ENCODE results near the gene DNAH7.

The DNAH7 gene

DNA sequence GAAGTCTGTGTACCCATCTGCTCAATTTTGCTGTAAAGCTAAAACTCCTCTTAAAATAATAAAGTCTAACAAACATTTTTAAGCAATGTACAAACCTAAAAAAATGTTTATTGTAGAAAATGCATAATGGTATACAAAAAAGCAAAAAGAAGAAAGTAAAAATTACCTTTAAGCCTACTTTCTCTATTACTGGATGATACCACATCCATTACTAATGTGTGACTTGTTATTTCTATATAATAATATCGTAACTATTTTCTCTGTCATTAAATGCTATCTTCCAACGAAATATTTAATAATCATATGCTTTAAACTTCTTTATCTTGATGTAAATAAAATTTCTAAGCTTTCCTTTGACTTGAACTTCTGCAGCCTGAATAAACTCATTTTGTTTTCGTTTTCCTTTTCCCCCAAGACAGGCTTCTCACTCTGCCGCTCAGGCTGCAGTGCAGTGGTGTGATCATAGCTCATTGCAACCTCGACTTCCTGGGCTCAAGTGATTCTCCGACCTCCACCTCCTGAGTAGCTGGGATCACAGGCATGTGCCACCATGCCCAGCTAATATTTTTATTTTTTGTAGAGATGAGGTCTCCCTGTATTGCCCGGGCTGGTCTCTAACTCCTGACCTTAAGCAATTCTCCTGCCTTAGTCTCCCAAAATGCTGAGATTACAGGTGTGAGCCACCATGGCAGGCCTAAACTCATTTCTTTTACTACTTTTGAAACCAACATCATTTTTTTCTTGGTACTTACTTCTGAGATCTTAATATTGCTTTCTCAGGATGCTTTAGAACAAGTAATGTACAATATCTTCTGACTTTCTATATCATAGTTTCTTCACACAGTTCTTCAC, 18.1 kb upstream of the DNAH7 start:
- Histone ChIP-seq H3K4me3 (no peak overlapping the region), H3K9ac (ENCODE audit: insufficient read length) (no peak overlapping the region), H3K36me3 (ENCODE audit: insufficient read depth, low read length) (no peaks in the 10 kb centered on the region), H3K9me3 (ENCODE audit: low read depth, low read length) (0 out of 2 replicates have a peak, but pooled peaks cover 3% of the 10 kb centered on the region), H3K27ac (no peak overlapping the region)
- no peak for TF ChIP-seq EZH2 (IDR thresholded peaks at IDR 0.05)
- TF ChIP-seq POLR2AphosphoS5 (IDR thresholded peaks at IDR 0.05; ENCODE audit: borderline replicate concordance, low read depth, low read length) = no peak
- no peak for TF ChIP-seq FOXP2 (optimal IDR thresholded peaks at IDR 0.05; ENCODE audit: control extremely low read depth, extremely low read length, insufficient read depth)
- DNase-seq (ENCODE audit: low read depth, low spot score) = no peak

- Histone ChIP-seq H3K27ac (no peak overlapping the region), H3K4me3 (no peak overlapping the region), H3K9me3 (ENCODE audit: low read depth, low read length) (0 out of 2 replicates have a peak, but pooled peaks cover 3% of the 10 kb centered on the region), H3K36me3 (ENCODE audit: insufficient read depth, low read length) (no peaks in the 10 kb centered on the region), H3K9ac (ENCODE audit: insufficient read length) (no peak overlapping the region)
- no peak for DNase-seq (ENCODE audit: low read depth, low spot score)
- TF ChIP-seq EZH2 (IDR thresholded peaks at IDR 0.05) = no peak
- TF ChIP-seq FOXP2 (optimal IDR thresholded peaks at IDR 0.05; ENCODE audit: control extremely low read depth, extremely low read length, insufficient read depth) = no peak
- no peak for TF ChIP-seq POLR2AphosphoS5 (IDR thresholded peaks at IDR 0.05; ENCODE audit: borderline replicate concordance, low read depth, low read length)
Measured at GRCh38 chr2:196083601-196084000, 15.0 kb upstream of the DNAH7 start.

DNA sequence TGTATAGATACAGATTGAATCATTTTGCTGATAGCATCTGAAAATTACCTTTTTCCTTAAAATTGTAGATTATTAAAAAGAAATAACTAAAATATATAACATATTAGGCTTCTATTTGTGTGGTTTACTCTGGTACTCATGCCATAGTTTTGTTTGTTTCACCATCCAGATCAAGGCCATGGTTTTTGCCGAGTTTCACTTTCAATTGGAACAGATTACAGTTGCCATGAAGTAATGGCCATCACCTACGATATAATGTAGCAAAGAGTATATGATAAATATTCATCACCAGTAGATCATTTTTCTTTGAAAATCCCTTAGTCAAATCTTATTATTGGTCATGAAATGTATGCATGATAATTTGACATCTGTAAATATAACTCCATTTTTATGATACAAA, 11.9 kb upstream of the DNAH7 start:
- H3K4me3 ChIP-seq = no peak overlapping the region
- TF ChIP-seq EZH2 (IDR thresholded peaks at IDR 0.05) (no peak), POLR2AphosphoS5 (IDR thresholded peaks at IDR 0.05; ENCODE audit: borderline replicate concordance, low read depth, low read length) (no peak), FOXP2 (optimal IDR thresholded peaks at IDR 0.05; ENCODE audit: control extremely low read depth, extremely low read length, insufficient read depth) (no peak)
- no peak overlapping the region for H3K9ac ChIP-seq (ENCODE audit: insufficient read length)
- H3K36me3 ChIP-seq (ENCODE audit: insufficient read depth, low read length) = no peaks in the 10 kb centered on the region
- no peak for DNase-seq (ENCODE audit: low read depth, low spot score)
- 0 out of 2 replicates have a peak, but pooled peaks cover 3% of the 10 kb centered on the region for H3K9me3 ChIP-seq (ENCODE audit: low read depth, low read length)
- no peak overlapping the region for H3K27ac ChIP-seq

GRCh38 chr2:196079052-196079451, 10.4 kb upstream of the DNAH7 start:
- H3K9me3 ChIP-seq (ENCODE audit: low read depth, low read length) = 0 out of 2 replicates have a peak, but pooled peaks cover 3% of the 10 kb centered on the region
- H3K36me3 ChIP-seq (ENCODE audit: insufficient read depth, low read length) = no peaks in the 10 kb centered on the region
- DNase-seq (ENCODE audit: low read depth, low spot score) = no peak
- peak overlapping the region; percentile 29 for H3K9ac ChIP-seq (ENCODE audit: insufficient read length)
- TF ChIP-seq EZH2 (IDR thresholded peaks at IDR 0.05) (no peak), FOXP2 (optimal IDR thresholded peaks at IDR 0.05; ENCODE audit: control extremely low read depth, extremely low read length, insufficient read depth) (no peak), POLR2AphosphoS5 (IDR thresholded peaks at IDR 0.05; ENCODE audit: borderline replicate concordance, low read depth, low read length) (no peak)
- no peak overlapping the region for H3K27ac ChIP-seq
- no peak overlapping the region for H3K4me3 ChIP-seq

GRCh38 chr2:196077821-196078220, 9.2 kb upstream of the DNAH7 start:
- DNase-seq (ENCODE audit: low read depth, low spot score) = no peak
- Histone ChIP-seq H3K9me3 (ENCODE audit: low read depth, low read length) (no peaks in the 10 kb centered on the region), H3K9ac (ENCODE audit: insufficient read length) (no peak overlapping the region), H3K36me3 (ENCODE audit: insufficient read depth, low read length) (no peaks in the 10 kb centered on the region), H3K4me3 (no peak overlapping the region), H3K27ac (no peak overlapping the region)
- TF ChIP-seq EZH2 (IDR thresholded peaks at IDR 0.05) (no peak), POLR2AphosphoS5 (IDR thresholded peaks at IDR 0.05; ENCODE audit: borderline replicate concordance, low read depth, low read length) (no peak), FOXP2 (optimal IDR thresholded peaks at IDR 0.05; ENCODE audit: control extremely low read depth, extremely low read length, insufficient read depth) (no peak)

DNA sequence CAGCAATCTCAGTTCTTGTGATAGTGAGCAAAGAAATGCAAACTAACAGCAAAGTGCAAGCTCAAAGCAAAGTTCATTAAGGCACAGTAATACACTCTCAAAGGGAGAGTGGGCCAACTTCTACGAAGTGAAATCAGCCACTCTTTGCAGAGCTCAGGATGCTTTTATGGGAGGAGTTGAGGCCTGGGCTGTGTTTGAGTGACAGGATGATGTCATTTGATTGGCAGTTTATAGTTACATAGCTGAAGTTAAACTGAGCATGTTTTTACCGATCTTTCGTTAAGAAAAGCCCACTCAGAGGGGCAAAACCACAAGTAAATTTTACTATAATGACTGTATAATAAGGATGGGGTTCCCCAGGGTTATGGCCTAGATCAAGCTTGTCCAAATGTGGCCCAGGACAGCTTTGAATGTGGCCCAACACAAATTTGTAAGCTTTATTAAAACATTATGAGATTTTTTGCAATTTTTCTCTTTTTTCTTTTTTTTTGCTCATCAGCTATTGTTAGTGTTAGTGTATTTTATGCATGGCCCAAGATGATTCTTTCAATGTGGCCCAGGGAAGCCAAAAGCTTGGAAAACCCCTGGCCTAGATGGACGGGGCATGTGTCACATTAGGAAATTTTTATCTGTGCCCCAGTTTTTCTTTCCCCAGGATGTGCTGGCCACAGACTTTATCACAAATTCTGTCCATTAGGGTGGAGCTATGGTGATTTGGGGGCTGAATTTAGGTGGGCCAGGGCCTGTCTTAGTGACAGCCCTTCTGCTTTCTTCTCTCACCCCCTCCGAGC, 8.3 kb upstream of the DNAH7 start:
- H3K27ac ChIP-seq = no peak overlapping the region
- DNase-seq (ENCODE audit: low read depth, low spot score) = no peak
- no peaks in the 10 kb centered on the region for H3K9me3 ChIP-seq (ENCODE audit: low read depth, low read length)
- no peak for TF ChIP-seq EZH2 (IDR thresholded peaks at IDR 0.05)
- TF ChIP-seq POLR2AphosphoS5 (IDR thresholded peaks at IDR 0.05; ENCODE audit: borderline replicate concordance, low read depth, low read length) = no peak
- no peak for TF ChIP-seq FOXP2 (optimal IDR thresholded peaks at IDR 0.05; ENCODE audit: control extremely low read depth, extremely low read length, insufficient read depth)
- H3K9ac ChIP-seq (ENCODE audit: insufficient read length) = no peak overlapping the region
- H3K4me3 ChIP-seq = no peak overlapping the region
- no peaks in the 10 kb centered on the region for H3K36me3 ChIP-seq (ENCODE audit: insufficient read depth, low read length)

DNA sequence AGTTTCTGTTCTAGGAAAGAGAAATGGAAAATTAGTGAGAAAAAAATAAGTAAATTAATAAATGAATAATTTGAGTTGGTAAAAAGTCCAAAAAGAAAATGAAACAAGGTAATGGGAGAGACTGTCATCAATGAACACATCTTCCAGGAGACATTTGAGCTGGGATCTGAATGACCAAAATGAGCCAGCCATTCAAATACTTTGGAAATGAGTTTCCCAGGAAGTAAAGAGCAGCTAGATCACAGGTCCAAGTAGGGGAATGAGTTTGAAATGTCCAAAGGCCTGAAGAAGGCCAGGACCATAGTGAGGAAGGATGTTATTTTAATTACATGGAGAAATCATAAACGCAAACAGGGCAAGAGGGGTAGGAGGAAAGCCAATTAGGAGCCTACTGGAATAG, 6.6 kb upstream of the DNAH7 start:
- H3K9me3 ChIP-seq (ENCODE audit: low read depth, low read length) = no peaks in the 10 kb centered on the region
- no peak for DNase-seq (ENCODE audit: low read depth, low spot score)
- H3K4me3 ChIP-seq = no peak overlapping the region
- TF ChIP-seq FOXP2 (optimal IDR thresholded peaks at IDR 0.05; ENCODE audit: control extremely low read depth, extremely low read length, insufficient read depth) (no peak), EZH2 (IDR thresholded peaks at IDR 0.05) (no peak), POLR2AphosphoS5 (IDR thresholded peaks at IDR 0.05; ENCODE audit: borderline replicate concordance, low read depth, low read length) (no peak)
- H3K36me3 ChIP-seq (ENCODE audit: insufficient read depth, low read length) = no peaks in the 10 kb centered on the region
- H3K9ac ChIP-seq (ENCODE audit: insufficient read length) = no peak overlapping the region
- H3K27ac ChIP-seq = no peak overlapping the region

GRCh38 chr2:196074631-196075030, 6.0 kb upstream of the DNAH7 start:
- no peak for DNase-seq (ENCODE audit: low read depth, low spot score)
- Histone ChIP-seq H3K9ac (ENCODE audit: insufficient read length) (no peak overlapping the region), H3K9me3 (ENCODE audit: low read depth, low read length) (no peaks in the 10 kb centered on the region), H3K27ac (peak overlapping the region; percentile 54; the same call in 1 of the 2 replicates), H3K4me3 (no peak overlapping the region), H3K36me3 (ENCODE audit: insufficient read depth, low read length) (no peaks in the 10 kb centered on the region)
- no peak for TF ChIP-seq POLR2AphosphoS5 (IDR thresholded peaks at IDR 0.05; ENCODE audit: borderline replicate concordance, low read depth, low read length)
